ENCODE results near the gene TCF23. TPM values are rescaled to one million over a fixed set of nuclear protein-coding genes. Genes with fewer than 3 reads are reported as not detected.
A peak's percentile ranks its signal among the peaks of the same experiment; 100 is the strongest.

TCF23 gene
- total and polyA plus RNA-seq, 2 donors: 0.05 to 0.14 TPM

- Histone ChIP-seq H3K27me3 (ENCODE audit: control insufficient read depth in 2 of 2, insufficient read depth in 1 of 2, low read length in 1 of 2) (peaks cover 0 to 6% of the 10 kb centered on the region in 2 donors), H3K4me1 (ENCODE audit: control insufficient read depth in 2 of 2, insufficient read depth in 2 of 2, low read length in 2 of 2) (peaks cover 5 to 13% of the 10 kb centered on the region in 2 donors), H3K36me3 (ENCODE audit: control insufficient read depth in 2 of 2, insufficient read depth in 2 of 2, low read length in 1 of 2) (peaks cover 27 to 31% of the 10 kb centered on the region in 2 donors), H3K27ac (ENCODE audit: low read depth in 1 of 2, low read length in 1 of 2) (no peak overlapping the region), H3K4me3 (ENCODE audit: low read length in 2 of 2) (peak overlapping the region; percentile 89 to 91), H3K9me3 (ENCODE audit: control insufficient read depth in 2 of 2, insufficient read depth in 1 of 2, low read length in 1 of 2) (no peaks in the 10 kb centered on the region)
- 56% methylated on average over 33 of the region's 33 CpGs for WGBS
- DNase-seq (ENCODE audit: low read depth in 6 of 9, low spot score in 9 of 9): peak in 1 of 9 donors; percentile 4
Measured at GRCh38 chr2:27134781-27135477, 13.9 kb upstream of the TCF23 start.

GRCh38 chr2:27135478-27135955 is 13.3 kb upstream of the TCF23 start:
- Histone ChIP-seq H3K9me3 (ENCODE audit: control insufficient read depth in 2 of 2, insufficient read depth in 1 of 2, low read length in 1 of 2) (no peaks in the 10 kb centered on the region), H3K27me3 (ENCODE audit: control insufficient read depth in 2 of 2, insufficient read depth in 1 of 2, low read length in 1 of 2) (peaks cover 0 to 6% of the 10 kb centered on the region in 2 donors), H3K27ac (ENCODE audit: low read depth in 1 of 2, low read length in 1 of 2) (no peak overlapping the region), H3K4me1 (ENCODE audit: control insufficient read depth in 2 of 2, insufficient read depth in 2 of 2, low read length in 2 of 2) (peaks cover 5 to 13% of the 10 kb centered on the region in 2 donors), H3K4me3 (ENCODE audit: low read length in 2 of 2) (no peak overlapping the region), H3K36me3 (ENCODE audit: control insufficient read depth in 2 of 2, insufficient read depth in 2 of 2, low read length in 1 of 2) (peaks cover 21 to 26% of the 10 kb centered on the region in 2 donors)
- peak in 1 of 9 donors; percentile 15 for DNase-seq (ENCODE audit: low read depth in 6 of 9, low spot score in 9 of 9)
- 70% methylated on average over 12 of the region's 12 CpGs for WGBS

- Histone ChIP-seq H3K9me3 (ENCODE audit: control insufficient read depth in 2 of 2, insufficient read depth in 1 of 2, low read length in 1 of 2) (no peaks in the 10 kb centered on the region), H3K27ac (ENCODE audit: low read depth in 1 of 2, low read length in 1 of 2) (no peak overlapping the region), H3K4me3 (ENCODE audit: low read length in 2 of 2) (no peak overlapping the region), H3K27me3 (ENCODE audit: control insufficient read depth in 2 of 2, insufficient read depth in 1 of 2, low read length in 1 of 2) (peaks cover 0 to 6% of the 10 kb centered on the region in 2 donors), H3K36me3 (ENCODE audit: control insufficient read depth in 2 of 2, insufficient read depth in 2 of 2, low read length in 1 of 2) (peaks cover 9 to 14% of the 10 kb centered on the region in 2 donors), H3K4me1 (ENCODE audit: control insufficient read depth in 2 of 2, insufficient read depth in 2 of 2, low read length in 2 of 2) (peaks cover 5 to 13% of the 10 kb centered on the region in 2 donors)
- no peak for DNase-seq (ENCODE audit: low read depth in 6 of 9, low spot score in 9 of 9)
- 98% methylated on average over 7 of the region's 7 CpGs for WGBS
Measured at GRCh38 chr2:27136751-27137150, 12.1 kb upstream of the TCF23 start.

DNA sequence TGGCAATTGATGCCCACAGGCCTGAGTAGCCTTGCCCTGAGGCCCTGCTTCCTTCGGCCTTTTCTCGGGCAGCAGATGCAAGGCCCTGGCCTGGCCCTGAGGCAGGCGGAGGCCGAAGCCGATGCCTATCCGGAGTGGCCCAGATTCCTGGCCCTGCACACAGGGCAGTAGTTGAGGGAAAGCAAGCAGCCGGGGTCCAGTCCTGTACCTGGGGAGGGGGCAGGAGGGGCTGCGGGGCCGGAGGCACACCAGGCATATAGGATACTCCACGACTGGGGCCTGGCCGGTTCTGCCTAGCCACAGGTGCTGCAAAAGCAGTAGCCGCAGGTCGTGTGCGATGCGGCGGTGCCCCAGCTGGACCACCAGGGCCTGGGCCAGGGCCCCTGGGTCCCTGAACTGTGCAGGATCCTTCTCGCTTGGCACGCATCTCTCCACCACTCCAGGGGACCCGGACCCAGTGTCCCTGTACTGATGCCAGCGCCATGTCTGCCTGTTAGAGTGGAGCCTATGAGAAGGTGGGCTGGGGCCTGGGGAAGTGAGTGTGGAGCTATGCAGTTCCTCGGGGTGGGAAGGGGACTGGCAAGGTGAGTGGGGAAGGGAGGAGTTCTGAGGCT is 11.4 kb upstream of the TCF23 start:
- H3K4me1 ChIP-seq (ENCODE audit: control insufficient read depth in 2 of 2, insufficient read depth in 2 of 2, low read length in 2 of 2): peaks cover 5 to 13% of the 10 kb centered on the region in 2 donors
- DNase-seq (ENCODE audit: low read depth in 6 of 9, low spot score in 9 of 9): no peak
- H3K9me3 ChIP-seq (ENCODE audit: control insufficient read depth in 2 of 2, insufficient read depth in 1 of 2, low read length in 1 of 2): no peaks in the 10 kb centered on the region
- H3K4me3 ChIP-seq (ENCODE audit: low read length in 2 of 2): no peak overlapping the region
- no peak overlapping the region for H3K27ac ChIP-seq (ENCODE audit: low read depth in 1 of 2, low read length in 1 of 2)
- H3K36me3 ChIP-seq (ENCODE audit: control insufficient read depth in 2 of 2, insufficient read depth in 2 of 2, low read length in 1 of 2): peaks cover 2 to 7% of the 10 kb centered on the region in 2 donors
- 97% methylated on average over 21 of the region's 21 CpGs for WGBS
- H3K27me3 ChIP-seq (ENCODE audit: control insufficient read depth in 2 of 2, insufficient read depth in 1 of 2, low read length in 1 of 2): peaks cover 0 to 9% of the 10 kb centered on the region in 2 donors

GRCh38 chr2:27138111-27138510 is 10.7 kb upstream of the TCF23 start:
- no peak overlapping the region for H3K27ac ChIP-seq (ENCODE audit: low read depth in 1 of 2, low read length in 1 of 2)
- DNase-seq (ENCODE audit: low read depth in 6 of 9, low spot score in 9 of 9): no peak
- 97% methylated on average over 7 of the region's 7 CpGs for WGBS
- H3K4me1 ChIP-seq (ENCODE audit: control insufficient read depth in 2 of 2, insufficient read depth in 2 of 2, low read length in 2 of 2): peaks cover 5 to 9% of the 10 kb centered on the region in 2 donors
- no peaks in the 10 kb centered on the region for H3K9me3 ChIP-seq (ENCODE audit: control insufficient read depth in 2 of 2, insufficient read depth in 1 of 2, low read length in 1 of 2)
- H3K4me3 ChIP-seq (ENCODE audit: low read length in 2 of 2): no peak overlapping the region
- H3K36me3 ChIP-seq (ENCODE audit: control insufficient read depth in 2 of 2, insufficient read depth in 2 of 2, low read length in 1 of 2): peaks cover 0 to under 1% of the 10 kb centered on the region in 2 donors
- H3K27me3 ChIP-seq (ENCODE audit: control insufficient read depth in 2 of 2, insufficient read depth in 1 of 2, low read length in 1 of 2): peaks cover 0 to 11% of the 10 kb centered on the region in 2 donors

- no peaks in the 10 kb centered on the region for H3K9me3 ChIP-seq (ENCODE audit: control insufficient read depth in 2 of 2, insufficient read depth in 1 of 2, low read length in 1 of 2)
- 91% methylated on average over 4 of the region's 4 CpGs for WGBS
- no peak for DNase-seq (ENCODE audit: low read depth in 6 of 9, low spot score in 9 of 9)
- H3K36me3 ChIP-seq (ENCODE audit: control insufficient read depth in 2 of 2, insufficient read depth in 2 of 2, low read length in 1 of 2): no peaks in the 10 kb centered on the region
- H3K27me3 ChIP-seq (ENCODE audit: control insufficient read depth in 2 of 2, insufficient read depth in 1 of 2, low read length in 1 of 2): peaks cover 0 to 13% of the 10 kb centered on the region in 2 donors
- H3K27ac ChIP-seq (ENCODE audit: low read depth in 1 of 2, low read length in 1 of 2): no peak within 1 kb of the TSS
- H3K4me1 ChIP-seq (ENCODE audit: control insufficient read depth in 2 of 2, insufficient read depth in 2 of 2, low read length in 2 of 2): no peaks in the 10 kb centered on the region
- H3K4me3 ChIP-seq (ENCODE audit: low read length in 2 of 2): no peak within 1 kb of the TSS
Measured at GRCh38 chr2:27139310-27139709, 9.5 kb upstream of the TCF23 start, which contains the start of gene PRR30. Gene PRR30, minus strand, starts transcription at chr2:27139410. Its CDS starts 1,081 bp downstream, at chr2:27138329.

DNA sequence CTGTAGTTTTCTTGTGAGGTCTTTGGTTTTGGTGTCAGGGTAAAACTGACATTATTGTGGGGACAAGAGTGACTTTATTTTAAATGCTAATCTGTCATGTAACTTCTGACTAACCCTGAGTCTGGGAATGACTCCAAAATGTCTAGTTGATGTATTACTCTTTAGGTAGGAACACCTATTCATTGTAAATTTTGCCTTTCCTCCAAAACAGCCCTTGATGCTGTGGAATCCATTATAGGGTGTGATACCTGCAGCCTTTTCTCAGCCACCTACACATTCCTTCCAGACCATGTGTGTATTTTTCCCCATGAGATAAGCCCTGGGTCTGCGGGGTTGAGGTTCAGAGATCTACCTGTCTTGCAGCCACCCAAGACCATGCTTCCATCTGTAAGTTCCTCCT is 5.5 kb upstream of the TCF23 start:
- Histone ChIP-seq H3K36me3 (ENCODE audit: control insufficient read depth in 2 of 2, insufficient read depth in 2 of 2, low read length in 1 of 2) (no peaks in the 10 kb centered on the region), H3K27ac (ENCODE audit: low read depth in 1 of 2, low read length in 1 of 2) (no peak overlapping the region), H3K27me3 (ENCODE audit: control insufficient read depth in 2 of 2, insufficient read depth in 1 of 2, low read length in 1 of 2) (peaks cover 0 to 11% of the 10 kb centered on the region in 2 donors), H3K9me3 (ENCODE audit: control insufficient read depth in 2 of 2, insufficient read depth in 1 of 2, low read length in 1 of 2) (no peaks in the 10 kb centered on the region), H3K4me1 (ENCODE audit: control insufficient read depth in 2 of 2, insufficient read depth in 2 of 2, low read length in 2 of 2) (no peaks in the 10 kb centered on the region), H3K4me3 (ENCODE audit: low read length in 2 of 2) (no peak overlapping the region)
- 95% methylated on average over 1 of the region's 1 CpG for WGBS
- DNase-seq (ENCODE audit: low read depth in 6 of 9, low spot score in 9 of 9): no peak

DNA sequence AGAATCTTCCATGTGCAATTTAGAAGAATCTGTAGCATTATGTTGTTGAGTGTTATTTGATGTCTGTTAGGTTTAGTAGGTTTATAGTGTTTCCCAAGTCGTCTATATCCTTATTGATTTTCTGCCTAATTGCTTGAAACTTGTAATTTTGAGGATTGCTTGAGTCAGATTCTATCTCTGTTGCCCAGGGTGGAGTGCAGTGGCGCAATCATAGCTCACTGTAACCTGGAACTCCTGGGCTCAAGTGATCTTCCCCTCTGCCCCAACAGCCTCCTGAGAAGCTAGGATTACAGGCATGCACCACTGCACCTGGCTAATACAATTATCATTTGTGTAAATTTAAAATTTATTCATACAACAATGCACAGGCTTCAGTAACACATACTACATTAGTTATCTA is 3.1 kb upstream of the TCF23 start:
- 93% methylated on average over 2 of the region's 2 CpGs for WGBS

GRCh38 chr2:27147935-27148334 is 869 bp upstream of the TCF23 start:
- Histone ChIP-seq H3K36me3 (ENCODE audit: control insufficient read depth in 2 of 2, insufficient read depth in 2 of 2, low read length in 1 of 2) (no peaks in the 10 kb centered on the region), H3K4me1 (ENCODE audit: control insufficient read depth in 2 of 2, insufficient read depth in 2 of 2, low read length in 2 of 2) (no peaks in the 10 kb centered on the region), H3K9me3 (ENCODE audit: control insufficient read depth in 2 of 2, insufficient read depth in 1 of 2, low read length in 1 of 2) (no peaks in the 10 kb centered on the region), H3K27ac (ENCODE audit: low read depth in 1 of 2, low read length in 1 of 2) (no peak overlapping the region), H3K4me3 (ENCODE audit: low read length in 2 of 2) (no peak overlapping the region), H3K27me3 (ENCODE audit: control insufficient read depth in 2 of 2, insufficient read depth in 1 of 2, low read length in 1 of 2) (peaks cover 0 to 9% of the 10 kb centered on the region in 2 donors)
- no peak for DNase-seq (ENCODE audit: low read depth in 6 of 9, low spot score in 9 of 9)
- WGBS: 96% methylated on average over 8 of the region's 8 CpGs

More for the DNA sequence above, 3.1 kb upstream of the TCF23 start:
- Histone ChIP-seq H3K27me3 (ENCODE audit: control insufficient read depth in 2 of 2, insufficient read depth in 1 of 2, low read length in 1 of 2) (peaks cover 0 to 15% of the 10 kb centered on the region in 2 donors), H3K36me3 (ENCODE audit: control insufficient read depth in 2 of 2, insufficient read depth in 2 of 2, low read length in 1 of 2) (no peaks in the 10 kb centered on the region), H3K4me1 (ENCODE audit: control insufficient read depth in 2 of 2, insufficient read depth in 2 of 2, low read length in 2 of 2) (no peaks in the 10 kb centered on the region), H3K4me3 (ENCODE audit: low read length in 2 of 2) (no peak overlapping the region), H3K27ac (ENCODE audit: low read depth in 1 of 2, low read length in 1 of 2) (no peak overlapping the region), H3K9me3 (ENCODE audit: control insufficient read depth in 2 of 2, insufficient read depth in 1 of 2, low read length in 1 of 2) (no peaks in the 10 kb centered on the region)
- no peak for DNase-seq (ENCODE audit: low read depth in 6 of 9, low spot score in 9 of 9)

Measured in thymus (tissue), 11 donors.